Vagina (tissue), 2 donors: ENCODE data around the gene USP20. TPM values are rescaled to one million over a fixed set of nuclear protein-coding genes. Genes with fewer than 3 reads are reported as not detected.

ENCODE experiments used
- DNase-seq, 2 donors: peaks; one replicate each; pipeline ENCODE4 v3.0.0-alpha.2; 2017; ENCODE audit errors: extremely low spot score in 2 of 2
- H3K27ac ChIP-seq: fragments of 200-600 bp; sonication (generic); one replicate; pipeline ENCODE4 v1.5.1; 2019
- H3K27me3 ChIP-seq: fragments of 200-600 bp; sonication (generic); one replicate; pipeline ENCODE4 v1.5.1; 2019
- H3K36me3 ChIP-seq, 2 donors: fragments of 200-600 bp; sonication (generic); one replicate each; pipeline ENCODE4 v1.5.1; 2017 to 2019
- H3K4me1 ChIP-seq: fragments of 200-600 bp; sonication (generic); one replicate; pipeline ENCODE4 v1.5.1; 2019
- H3K4me3 ChIP-seq, 2 donors: fragments of 200-600 bp; sonication (generic); 1 replicate in 1 of 2; 2 replicates in 1 of 2; pipeline ENCODE4 v1.5.1; 2016 to 2019
- H3K9me3 ChIP-seq: fragments of 200-600 bp; sonication (generic); one replicate; pipeline ENCODE4 v1.5.1; 2019
- CTCF ChIP-seq, 3 experiments: fragments of 450-650 bp in 2 of 3; fragments of 200-600 bp in 1 of 3; sonication (generic) in 1 of 3; IDR thresholded peaks; one replicate each; pipeline ENCODE4 v1.5.1; 2017 to 2019; ENCODE audit warnings: antibody characterized with exemption in 3 of 3, mild to moderate bottlenecking in 2 of 3, moderate library complexity in 2 of 3
- POLR2A ChIP-seq, 2 donors: fragments of 450-650 bp; IDR thresholded peaks; one replicate each; pipeline ENCODE4 v1.6.1; 2017; ENCODE audit warnings: antibody characterized with exemption in 2 of 2, mild to moderate bottlenecking in 2 of 2, moderate library complexity in 2 of 2
- POLR2AphosphoS5 ChIP-seq, 2 donors: sonication (generic); formaldehyde crosslinking; IDR thresholded peaks; one replicate each; pipeline ENCODE4 v1.9.0; 2017; ENCODE audit warnings: antibody characterized with exemption in 2 of 2, mild to moderate bottlenecking in 2 of 2, low read depth in 1 of 2; ENCODE audit not compliant: insufficient read depth in 1 of 2
- intact Hi-C: fragments of 100-400 bp; cut with DNase I; formaldehyde crosslinking; loops from one replicate; pipeline ENCODE4 v1.15.1; 2023
- total RNA-seq: library from RNA; depleted of rRNA; stranded (reverse); fragments of >200 nt; gene quantifications from one replicate; pipeline ENCODE4 v1.2.3, GENCODE V29; 2016

Gene USP20
- total RNA-seq, 1 donor from 2014 or later: 29.5 TPM

GRCh38 chr9:129910628-129911567, 75.6 kb downstream of the USP20 start:
- TF ChIP-seq POLR2AphosphoS5 (IDR thresholded peaks at IDR 0.05; ENCODE audit: insufficient read depth in 1 of 2, low read depth in 1 of 2) (no peak), CTCF (IDR thresholded peaks at IDR 0.05) (no peak), POLR2A (IDR thresholded peaks at IDR 0.05) (no peak)
- Histone ChIP-seq H3K27me3 (no peaks in the 10 kb centered on the region), H3K4me3 (no peak overlapping the region), H3K4me1 (no peaks in the 10 kb centered on the region), H3K9me3 (no peaks in the 10 kb centered on the region), H3K36me3 (peaks cover 0 to 11% of the 10 kb centered on the region in 2 donors), H3K27ac (no peak overlapping the region)
- intact Hi-C loops: no loop called here
- no peak for DNase-seq

- TF ChIP-seq POLR2AphosphoS5 (IDR thresholded peaks at IDR 0.05; ENCODE audit: insufficient read depth in 1 of 2, low read depth in 1 of 2) (no peak), CTCF (IDR thresholded peaks at IDR 0.05) (no peak), POLR2A (IDR thresholded peaks at IDR 0.05) (no peak)
- intact Hi-C loops: no loop called here
- Histone ChIP-seq H3K27ac (no peak overlapping the region), H3K36me3 (no peaks in the 10 kb centered on the region), H3K4me1 (no peaks in the 10 kb centered on the region), H3K4me3 (no peak overlapping the region), H3K9me3 (no peaks in the 10 kb centered on the region), H3K27me3 (no peaks in the 10 kb centered on the region)
- no peak for DNase-seq
These were observed 78.8 kb downstream of the USP20 start for GRCh38 chr9:129914051-129914450.

GRCh38 chr9:129916707-129917106, 81.4 kb downstream of the USP20 start:
- H3K9me3 ChIP-seq: no peaks in the 10 kb centered on the region
- H3K27me3 ChIP-seq: no peaks in the 10 kb centered on the region
- H3K27ac ChIP-seq: no peak overlapping the region
- no peak overlapping the region for H3K4me3 ChIP-seq
- H3K4me1 ChIP-seq: no peaks in the 10 kb centered on the region
- peaks cover 0 to 1% of the 10 kb centered on the region in 2 donors for H3K36me3 ChIP-seq
- TF ChIP-seq CTCF (IDR thresholded peaks at IDR 0.05): no peak
- no peak for TF ChIP-seq POLR2A (IDR thresholded peaks at IDR 0.05)
- TF ChIP-seq POLR2AphosphoS5 (IDR thresholded peaks at IDR 0.05; ENCODE audit: insufficient read depth in 1 of 2, low read depth in 1 of 2): no peak
- no peak for DNase-seq
- intact Hi-C loops: no loop called here

GRCh38 chr9:129918296-129918950, 83.2 kb downstream of the USP20 start:
- H3K9me3 ChIP-seq: no peaks in the 10 kb centered on the region
- H3K4me1 ChIP-seq: no peaks in the 10 kb centered on the region
- no peak for DNase-seq
- intact Hi-C loops: no loop called here
- H3K27ac ChIP-seq: no peak overlapping the region
- peaks cover 0 to 18% of the 10 kb centered on the region in 2 donors for H3K36me3 ChIP-seq
- no peaks in the 10 kb centered on the region for H3K27me3 ChIP-seq
- H3K4me3 ChIP-seq: no peak overlapping the region
- TF ChIP-seq POLR2A (IDR thresholded peaks at IDR 0.05): no peak

- Histone ChIP-seq H3K4me1 (no peaks in the 10 kb centered on the region), H3K27ac (no peak overlapping the region), H3K4me3 (no peak overlapping the region), H3K36me3 (peaks cover 0 to 25% of the 10 kb centered on the region in 2 donors), H3K9me3 (no peaks in the 10 kb centered on the region), H3K27me3 (no peaks in the 10 kb centered on the region)
- TF ChIP-seq POLR2A (IDR thresholded peaks at IDR 0.05) (no peak), POLR2AphosphoS5 (IDR thresholded peaks at IDR 0.05; ENCODE audit: insufficient read depth in 1 of 2, low read depth in 1 of 2) (no peak), CTCF (IDR thresholded peaks at IDR 0.05) (no peak)
- no peak for DNase-seq
- intact Hi-C loops: no loop called here
These were observed 84.0 kb downstream of the USP20 start for GRCh38 chr9:129919277-129919676.
